Stimulated activated memory B cell treated with anti-CD40 and anti-IgM and Interleukin-4, amounts not matched to agents 10 μg/mL and 1 μg/mL and 100 μg/mL, for 72 hours (primary cell): ENCODE data around the gene NRXN3.

Source experiments
- ATAC-seq: fragments of 150-1000 bp; cut with Tn5 transposase; 2 replicates; pipeline ENCODE4 v1.10.0; 2021
- H3K27ac Mint-ChIP-seq: one replicate; pipeline ENCODE4 v1.8.0; 2022; ENCODE audit warnings: mild to moderate bottlenecking, mixed read lengths
- H3K27me3 Mint-ChIP-seq: one replicate; pipeline ENCODE4 v1.8.0; 2022; ENCODE audit warnings: mixed read lengths
- H3K36me3 Mint-ChIP-seq: one replicate; pipeline ENCODE4 v1.8.0; 2022; ENCODE audit warnings: mixed read lengths
- H3K4me1 Mint-ChIP-seq: one replicate; pipeline ENCODE4 v1.8.0; 2022; ENCODE audit warnings: mixed read lengths
- H3K4me3 Mint-ChIP-seq: one replicate; pipeline ENCODE4 v1.8.0; 2022; ENCODE audit warnings: mild to moderate bottlenecking, moderate library complexity, mixed read lengths
- H3K9me3 Mint-ChIP-seq: one replicate; pipeline ENCODE4 v1.8.0; 2022; ENCODE audit warnings: mixed read lengths

NRXN3 gene

DNA sequence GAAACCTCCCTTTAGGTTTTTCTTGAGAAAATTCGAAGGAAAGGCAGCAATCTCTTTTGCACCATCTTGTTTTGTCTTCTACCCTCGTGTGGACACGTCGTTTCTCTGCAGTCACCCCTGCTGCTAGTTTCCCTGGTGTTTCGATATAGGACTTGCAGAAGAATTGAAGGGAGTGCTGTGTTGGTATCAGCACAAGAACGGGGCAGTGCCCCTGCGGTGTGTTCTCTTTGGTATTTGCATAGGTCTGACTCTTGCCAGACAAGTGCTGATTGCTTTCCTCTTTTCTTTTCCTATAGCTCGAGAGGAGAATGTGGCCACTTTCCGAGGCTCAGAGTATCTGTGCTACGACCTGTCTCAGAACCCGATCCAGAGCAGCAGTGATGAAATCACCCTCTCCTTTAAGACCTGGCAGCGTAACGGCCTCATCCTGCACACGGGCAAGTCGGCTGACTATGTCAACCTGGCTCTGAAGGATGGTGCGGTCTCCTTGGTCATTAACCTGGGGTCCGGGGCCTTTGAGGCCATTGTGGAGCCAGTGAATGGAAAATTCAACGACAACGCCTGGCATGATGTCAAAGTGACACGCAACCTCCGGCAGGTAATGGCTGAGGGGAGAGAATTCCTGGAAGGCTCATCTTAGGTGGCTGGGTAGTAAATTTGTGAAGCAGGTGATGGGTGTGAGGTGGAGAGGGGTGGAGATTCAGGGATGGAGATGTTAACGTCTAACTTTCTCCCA is 474.8 kb downstream of the NRXN3 start:
- H3K4me3 Mint-ChIP-seq, result no peak overlapping the region
- peaks cover 4% of the 10 kb centered on the region for H3K9me3 Mint-ChIP-seq
- H3K4me1 Mint-ChIP-seq, result no peaks in the 10 kb centered on the region
- no peaks in the 10 kb centered on the region for H3K36me3 Mint-ChIP-seq
- ATAC-seq, result no peak
- H3K27ac Mint-ChIP-seq, result no peak overlapping the region
- H3K27me3 Mint-ChIP-seq, result peaks cover 6% of the 10 kb centered on the region

GRCh38 chr14:78652727-78653126 is 482.6 kb downstream of the NRXN3 start:
- Mint-ChIP-seq H3K4me1 (no peaks in the 10 kb centered on the region), H3K36me3 (no peaks in the 10 kb centered on the region), H3K27me3 (peaks cover 12% of the 10 kb centered on the region), H3K9me3 (peaks cover 4% of the 10 kb centered on the region), H3K27ac (no peak overlapping the region), H3K4me3 (no peak overlapping the region)
- no peak for ATAC-seq

DNA sequence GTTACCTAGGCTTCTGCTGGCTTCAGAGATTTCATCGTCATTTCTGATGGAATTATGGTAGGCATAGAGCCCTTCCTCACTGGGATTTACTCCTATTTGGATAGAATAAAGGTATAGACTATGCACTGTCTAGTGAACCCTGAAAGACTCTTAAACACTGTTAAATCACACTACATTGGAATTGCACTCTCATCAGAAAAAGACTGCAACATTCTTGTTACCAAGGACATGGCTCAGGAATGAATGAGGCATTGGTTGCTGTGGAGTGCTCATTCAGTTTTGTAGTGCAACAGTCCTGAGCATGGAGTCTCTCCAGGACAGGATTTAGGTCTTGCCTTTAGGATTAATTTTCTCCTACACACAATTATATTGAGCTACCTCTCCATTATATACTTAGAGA is 483.0 kb downstream of the NRXN3 start:
- H3K36me3 Mint-ChIP-seq, result no peaks in the 10 kb centered on the region
- H3K27me3 Mint-ChIP-seq, result peaks cover 12% of the 10 kb centered on the region
- H3K4me3 Mint-ChIP-seq, result no peak overlapping the region
- peaks cover 4% of the 10 kb centered on the region for H3K9me3 Mint-ChIP-seq
- ATAC-seq, result no peak
- no peaks in the 10 kb centered on the region for H3K4me1 Mint-ChIP-seq
- H3K27ac Mint-ChIP-seq, result no peak overlapping the region

GRCh38 chr14:78657451-78657850 is 487.3 kb downstream of the NRXN3 start:
- Mint-ChIP-seq H3K9me3 (peaks cover 5% of the 10 kb centered on the region), H3K27me3 (no peaks in the 10 kb centered on the region), H3K36me3 (no peaks in the 10 kb centered on the region), H3K27ac (no peak overlapping the region), H3K4me1 (no peaks in the 10 kb centered on the region), H3K4me3 (no peak overlapping the region)
- no peak for ATAC-seq

- no peak for ATAC-seq
- Mint-ChIP-seq H3K4me3 (no peak overlapping the region), H3K27me3 (no peaks in the 10 kb centered on the region), H3K9me3 (no peaks in the 10 kb centered on the region), H3K4me1 (no peaks in the 10 kb centered on the region), H3K27ac (no peak overlapping the region), H3K36me3 (no peaks in the 10 kb centered on the region)
These were observed 494.7 kb downstream of the NRXN3 start for GRCh38 chr14:78664841-78665240.

DNA sequence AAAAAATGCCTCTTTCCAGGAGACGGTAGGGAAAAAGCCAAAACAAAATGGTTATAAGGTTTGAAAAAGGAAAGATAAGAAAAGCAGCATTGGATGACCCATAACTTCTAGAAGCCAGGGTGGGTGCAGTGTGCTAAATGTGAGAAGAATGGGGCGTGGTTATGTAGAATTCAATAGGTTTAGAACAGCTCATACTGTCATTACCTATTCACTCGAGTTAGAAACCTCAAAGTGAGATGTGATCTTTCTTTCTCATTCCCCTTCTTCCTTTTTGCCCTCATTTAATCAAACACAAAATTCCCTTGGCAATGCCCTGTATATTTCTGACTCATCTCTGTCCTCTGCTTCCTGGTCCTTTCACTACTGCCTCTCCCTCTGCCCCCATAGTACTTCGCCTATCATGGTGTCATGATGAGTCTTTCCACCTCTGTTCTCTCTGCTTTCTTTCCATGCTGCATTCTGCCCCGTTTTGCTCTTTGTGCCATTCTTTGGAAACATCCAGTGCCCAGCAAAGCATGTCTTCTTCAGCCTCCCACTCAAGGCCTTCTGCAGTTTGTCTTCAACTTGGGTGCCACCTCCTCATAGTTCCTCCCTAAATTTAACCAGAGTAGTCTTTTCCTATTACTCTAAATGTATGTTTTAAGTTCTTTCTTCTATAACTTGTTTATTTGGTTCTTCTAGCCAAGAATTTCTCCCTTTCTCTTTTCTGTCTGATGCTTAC is 496.3 kb downstream of the NRXN3 start:
- peaks cover 2% of the 10 kb centered on the region for H3K9me3 Mint-ChIP-seq
- no peaks in the 10 kb centered on the region for H3K36me3 Mint-ChIP-seq
- H3K27me3 Mint-ChIP-seq, result no peaks in the 10 kb centered on the region
- no peaks in the 10 kb centered on the region for H3K4me1 Mint-ChIP-seq
- ATAC-seq, result no peak
- H3K27ac Mint-ChIP-seq, result no peak overlapping the region
- no peak overlapping the region for H3K4me3 Mint-ChIP-seq

DNA sequence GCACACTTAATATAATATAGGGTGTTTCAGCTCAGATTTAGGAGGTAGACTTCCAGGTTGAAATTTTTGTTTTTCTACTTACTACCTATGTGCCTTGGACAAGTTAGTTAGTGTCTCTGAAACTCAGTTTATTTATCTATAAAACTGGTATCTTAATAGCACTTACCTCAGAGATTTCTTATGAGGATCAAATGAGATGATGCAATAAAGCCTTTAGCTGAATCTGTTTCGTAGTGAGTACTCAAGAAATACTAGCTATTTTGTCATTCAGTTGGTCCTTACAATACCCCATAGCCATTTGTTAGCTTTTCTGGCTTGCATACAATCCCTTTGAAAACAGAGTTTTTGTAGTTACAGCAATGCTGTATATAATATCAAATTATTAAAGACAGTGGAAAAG is 497.0 kb downstream of the NRXN3 start:
- H3K4me1 Mint-ChIP-seq, result no peaks in the 10 kb centered on the region
- H3K36me3 Mint-ChIP-seq, result no peaks in the 10 kb centered on the region
- peaks cover 2% of the 10 kb centered on the region for H3K9me3 Mint-ChIP-seq
- H3K27me3 Mint-ChIP-seq, result no peaks in the 10 kb centered on the region
- no peak overlapping the region for H3K27ac Mint-ChIP-seq
- no peak overlapping the region for H3K4me3 Mint-ChIP-seq
- ATAC-seq, result no peak

- ATAC-seq, result no peak
- H3K27ac Mint-ChIP-seq, result no peak overlapping the region
- H3K4me1 Mint-ChIP-seq, result no peaks in the 10 kb centered on the region
- H3K36me3 Mint-ChIP-seq, result no peaks in the 10 kb centered on the region
- no peaks in the 10 kb centered on the region for H3K27me3 Mint-ChIP-seq
- peaks cover 2% of the 10 kb centered on the region for H3K9me3 Mint-ChIP-seq
- no peak overlapping the region for H3K4me3 Mint-ChIP-seq
These were observed 503.7 kb downstream of the NRXN3 start for GRCh38 chr14:78673845-78674244.

GRCh38 chr14:78674820-78675219 is 504.6 kb downstream of the NRXN3 start:
- ATAC-seq, result no peak
- H3K4me3 Mint-ChIP-seq, result no peak overlapping the region
- no peaks in the 10 kb centered on the region for H3K36me3 Mint-ChIP-seq
- no peaks in the 10 kb centered on the region for H3K27me3 Mint-ChIP-seq
- peaks cover 2% of the 10 kb centered on the region for H3K9me3 Mint-ChIP-seq
- no peak overlapping the region for H3K27ac Mint-ChIP-seq
- H3K4me1 Mint-ChIP-seq, result no peaks in the 10 kb centered on the region

DNA sequence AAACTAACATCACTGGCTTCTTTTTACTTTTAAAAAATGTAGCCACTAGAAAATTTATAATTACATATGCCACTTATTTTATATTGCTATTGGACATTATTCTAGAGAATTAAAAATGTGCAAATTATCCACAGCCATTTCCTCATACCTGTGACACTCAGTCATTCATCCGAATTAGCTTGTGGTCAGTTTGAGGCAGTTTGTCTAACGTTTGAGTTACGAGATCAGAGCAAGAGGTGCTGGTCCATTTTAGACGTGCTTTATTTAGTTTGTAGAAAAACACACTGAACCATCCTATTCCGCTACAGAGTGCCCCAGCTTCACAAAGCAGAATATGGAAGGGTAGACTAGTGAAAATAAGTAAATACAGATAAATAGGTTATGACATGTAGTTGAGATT is 513.0 kb downstream of the NRXN3 start:
- Mint-ChIP-seq H3K4me1 (no peaks in the 10 kb centered on the region), H3K9me3 (no peaks in the 10 kb centered on the region), H3K36me3 (no peaks in the 10 kb centered on the region), H3K27ac (no peak overlapping the region), H3K27me3 (no peaks in the 10 kb centered on the region), H3K4me3 (no peak overlapping the region)
- ATAC-seq, result no peak

DNA sequence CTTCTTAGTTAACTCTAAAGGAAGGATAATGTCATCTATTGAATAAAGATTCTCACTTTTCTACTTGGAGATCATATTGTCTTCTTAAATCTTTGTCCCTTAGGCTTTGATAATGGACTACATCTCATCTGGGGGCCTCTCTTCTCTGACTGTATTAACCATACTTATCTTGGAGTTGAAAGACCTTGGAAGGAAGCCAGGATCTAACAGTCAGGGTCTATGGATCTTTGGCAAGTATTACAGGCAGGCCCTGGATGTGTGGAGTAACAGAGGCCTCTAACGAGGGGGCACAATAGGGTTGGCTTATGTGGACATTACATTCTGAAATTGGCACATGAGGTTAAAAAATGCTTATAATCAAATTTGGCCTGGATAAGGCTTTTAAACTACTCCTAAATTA is 513.8 kb downstream of the NRXN3 start:
- Mint-ChIP-seq H3K27me3 (no peaks in the 10 kb centered on the region), H3K36me3 (no peaks in the 10 kb centered on the region), H3K4me1 (no peaks in the 10 kb centered on the region), H3K4me3 (no peak overlapping the region), H3K27ac (no peak overlapping the region), H3K9me3 (no peaks in the 10 kb centered on the region)
- no peak for ATAC-seq

DNA sequence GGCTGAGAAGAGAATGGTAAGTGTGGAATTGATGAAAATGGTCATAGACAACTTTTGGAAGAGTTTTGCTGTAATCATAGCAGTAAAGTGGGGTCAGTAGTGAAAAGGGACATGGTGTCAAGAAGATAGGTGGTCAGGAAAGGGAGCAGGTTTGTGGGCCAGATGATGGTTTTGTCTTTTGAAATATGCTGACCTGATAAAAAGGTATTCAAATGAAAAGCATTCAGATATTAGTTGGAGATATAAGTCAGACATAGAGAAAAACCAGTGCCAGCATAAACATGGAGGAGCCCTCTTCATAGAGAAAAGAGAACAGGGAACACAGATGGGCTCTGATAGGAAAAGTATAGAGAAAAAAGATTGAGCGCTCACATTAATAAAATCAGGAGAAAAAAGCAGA is 518.3 kb downstream of the NRXN3 start:
- Mint-ChIP-seq H3K36me3 (no peaks in the 10 kb centered on the region), H3K27me3 (no peaks in the 10 kb centered on the region), H3K4me1 (no peaks in the 10 kb centered on the region), H3K4me3 (no peak overlapping the region), H3K9me3 (no peaks in the 10 kb centered on the region), H3K27ac (no peak overlapping the region)
- ATAC-seq, result no peak

DNA sequence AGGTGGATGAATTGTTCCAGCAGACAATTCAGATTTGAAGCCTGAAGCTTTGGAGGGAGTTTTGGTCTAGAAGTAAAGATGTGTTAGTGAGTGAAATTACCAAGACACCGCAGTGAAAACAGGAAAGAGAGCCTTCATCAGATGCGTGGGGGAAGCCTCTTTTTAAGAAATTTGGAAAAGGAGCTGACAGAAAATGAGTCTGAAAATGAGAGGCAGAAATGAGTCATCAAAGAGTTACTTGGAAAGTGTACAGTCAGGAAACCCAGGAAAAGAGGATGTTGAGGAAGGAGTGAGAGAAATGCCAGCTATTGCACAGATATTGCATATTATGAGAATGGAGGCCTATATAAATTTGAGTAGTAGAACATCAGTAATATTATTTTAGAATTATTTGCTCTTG is 520.7 kb downstream of the NRXN3 start:
- Mint-ChIP-seq H3K27ac (no peak overlapping the region), H3K9me3 (no peaks in the 10 kb centered on the region), H3K36me3 (no peaks in the 10 kb centered on the region), H3K4me3 (no peak overlapping the region), H3K4me1 (no peaks in the 10 kb centered on the region), H3K27me3 (no peaks in the 10 kb centered on the region)
- no peak for ATAC-seq

GRCh38 chr14:78697341-78697740 is 527.2 kb downstream of the NRXN3 start:
- no peaks in the 10 kb centered on the region for H3K4me1 Mint-ChIP-seq
- no peak overlapping the region for H3K4me3 Mint-ChIP-seq
- no peak overlapping the region for H3K27ac Mint-ChIP-seq
- H3K27me3 Mint-ChIP-seq, result no peaks in the 10 kb centered on the region
- H3K36me3 Mint-ChIP-seq, result no peaks in the 10 kb centered on the region
- H3K9me3 Mint-ChIP-seq, result no peaks in the 10 kb centered on the region
- no peak for ATAC-seq

DNA sequence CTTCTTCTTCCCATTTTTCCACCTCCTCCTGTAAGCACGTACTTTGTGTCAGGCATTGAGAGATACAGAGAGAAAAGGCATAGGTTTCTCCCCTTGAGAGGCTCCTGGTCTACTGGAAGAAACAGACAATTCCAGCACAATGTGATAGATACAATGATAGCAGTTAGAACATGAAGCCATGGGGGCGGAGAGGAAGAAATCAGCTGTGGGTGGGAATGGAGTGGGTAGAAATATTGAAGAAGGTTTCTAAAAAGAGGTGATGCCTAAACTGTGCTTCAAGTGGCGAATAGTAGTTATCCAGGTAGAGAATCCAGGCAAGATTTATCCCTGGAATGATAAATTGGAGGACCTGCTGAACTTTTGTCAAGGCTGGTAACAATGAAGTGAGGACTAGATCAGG is 528.8 kb downstream of the NRXN3 start:
- Mint-ChIP-seq H3K4me1 (no peaks in the 10 kb centered on the region), H3K27me3 (no peaks in the 10 kb centered on the region), H3K4me3 (no peak overlapping the region), H3K36me3 (no peaks in the 10 kb centered on the region), H3K27ac (no peak overlapping the region), H3K9me3 (no peaks in the 10 kb centered on the region)
- ATAC-seq, result no peak

- Mint-ChIP-seq H3K27me3 (no peaks in the 10 kb centered on the region), H3K27ac (no peak overlapping the region), H3K4me1 (no peaks in the 10 kb centered on the region), H3K9me3 (no peaks in the 10 kb centered on the region), H3K36me3 (no peaks in the 10 kb centered on the region), H3K4me3 (no peak overlapping the region)
- ATAC-seq, result no peak
These were observed 530.1 kb downstream of the NRXN3 start for GRCh38 chr14:78700236-78700635.
